Right cardiac atrium (tissue), 5 donors: ENCODE measurements around the gene POLR3G. TPM values are rescaled to one million over a fixed set of nuclear protein-coding genes. Genes with fewer than 3 reads are reported as not detected.

ENCODE experiments used
- ATAC-seq, 2 donors: fragments of 200-7000 bp; cut with Tn5 transposase; one replicate each; pipeline versions ENCODE4 v1.8.0 to v1.9.1; 2020; ENCODE audit warnings: moderate library complexity in 2 of 2, mild to moderate bottlenecking in 1 of 2
- DNase-seq, 3 donors: peaks; one replicate each; pipeline ENCODE4 v3.0.0-alpha.2; 2020
- H3K27ac ChIP-seq: one replicate; pipeline ENCODE4 v1.5.1; 2013; ENCODE audit warnings: mild to moderate bottlenecking, low read length, control low read depth, moderate library complexity
- H3K27me3 ChIP-seq: one replicate; pipeline ENCODE4 v1.6.1; 2013; ENCODE audit not compliant: control insufficient read depth, insufficient read depth
- H3K4me1 ChIP-seq: one replicate; pipeline ENCODE4 v1.6.1; 2013; ENCODE audit warnings: low read length; ENCODE audit not compliant: control insufficient read depth, insufficient read depth
- H3K4me3 ChIP-seq: one replicate; pipeline ENCODE4 v1.5.1; 2013; ENCODE audit warnings: low read length, control low read depth
- H3K9me3 ChIP-seq: one replicate; pipeline ENCODE4 v1.6.1; 2013; ENCODE audit warnings: low read length; ENCODE audit not compliant: control insufficient read depth
- WGBS: extraction: QIAGEN DNeasy Blood & Tissue Kit; methylation state at CpG from one replicate; pipeline ENCODE4 v1.1.7; 2013; 5-methylcytosine and 5-hydroxymethylcytosine counted together
- intact Hi-C, 4 donors: fragments of 100-400 bp; cut with DNase I; formaldehyde crosslinking; loops; one replicate each; pipeline versions ENCODE4 v1.11.0 to v1.14.0; 2022 to 2023
- polyA plus RNA-seq: library from polyadenylated mRNA; stranded (reverse); fragments of 200-250 nt; gene quantifications from one replicate; pipeline ENCODE4 v1.2.3, GENCODE V29; 2013
- total RNA-seq, 4 donors: library from RNA; stranded (reverse); fragmentation: NEBNext Ultra II Directional; extraction: Animal tissue kit (Norgen Biotek cat#: 25700); gene quantifications; one replicate each; pipeline ENCODE4 v1.2.1, GENCODE V29; 2021
- donor health status: healthy with polysubstance abuse.
- donor health status: DM: no; HTN: yes; CAD: no.
- donor health status: DM: no; HTN: no; CAD: no.
- donor health status: DM: no; HTN: yes; CAD: no; lungs with severe emphysema.
- donor health status: DM: yes; HTN: yes; CAD: no.

The POLR3G gene
- total and polyA plus RNA-seq, 5 donors: 0.52 to 1.4 (median 0.96) TPM

DNA sequence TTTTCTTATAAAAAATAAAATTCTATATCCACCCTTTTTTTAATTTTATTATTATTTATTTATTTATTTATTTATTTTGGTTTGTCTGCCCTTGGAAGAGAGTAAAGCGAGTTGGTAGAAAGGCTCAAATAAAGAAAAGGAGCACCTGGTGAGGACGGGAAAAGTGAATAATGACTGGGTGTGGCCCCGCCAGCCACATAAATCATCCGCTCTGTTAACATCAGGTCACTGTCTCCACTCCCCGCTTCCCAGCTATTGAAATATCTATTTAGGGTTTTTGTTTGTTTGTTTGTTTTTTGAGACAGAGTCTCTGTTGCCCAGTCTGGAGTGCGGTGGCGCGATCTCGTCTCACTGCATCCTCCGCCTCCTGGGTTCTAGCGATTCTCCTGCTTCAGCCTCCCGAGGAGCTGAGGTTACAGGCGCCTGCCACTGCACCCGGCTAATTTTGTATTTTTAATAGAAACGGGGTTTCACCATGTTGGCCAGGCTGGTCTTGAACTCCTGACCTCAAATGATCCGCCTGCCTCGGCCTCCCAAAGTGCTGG lies 844 bp downstream of the POLR3G start:
- no peak for ATAC-seq

GRCh38 chr5:90476391-90476790 lies 1.7 kb downstream of the POLR3G start:
- ATAC-seq: no peak
- intact Hi-C loops: loop anchor here in 1 of 4 donors (10.0 kb wide), 1 partner anchor 48 kb away; the partner anchor contains the start of gene LYSMD3
- WGBS: 86% methylated on average over 3 of the region's 3 CpGs

More for the DNA sequence above, 844 bp downstream of the POLR3G start:
- H3K27me3 ChIP-seq: no peaks in the 10 kb centered on the region
- H3K4me1 ChIP-seq: no peaks in the 10 kb centered on the region
- DNase-seq: no peak
- intact Hi-C loops: loop anchor here in 1 of 4 donors (10.0 kb wide), 1 partner anchor 49 kb away; the partner anchor contains the start of gene LYSMD3
- H3K9me3 ChIP-seq: no peaks in the 10 kb centered on the region
- no peak overlapping the region for H3K4me3 ChIP-seq
- H3K27ac ChIP-seq: no peak overlapping the region
- WGBS: 67% methylated on average over 17 of the region's 17 CpGs

DNA sequence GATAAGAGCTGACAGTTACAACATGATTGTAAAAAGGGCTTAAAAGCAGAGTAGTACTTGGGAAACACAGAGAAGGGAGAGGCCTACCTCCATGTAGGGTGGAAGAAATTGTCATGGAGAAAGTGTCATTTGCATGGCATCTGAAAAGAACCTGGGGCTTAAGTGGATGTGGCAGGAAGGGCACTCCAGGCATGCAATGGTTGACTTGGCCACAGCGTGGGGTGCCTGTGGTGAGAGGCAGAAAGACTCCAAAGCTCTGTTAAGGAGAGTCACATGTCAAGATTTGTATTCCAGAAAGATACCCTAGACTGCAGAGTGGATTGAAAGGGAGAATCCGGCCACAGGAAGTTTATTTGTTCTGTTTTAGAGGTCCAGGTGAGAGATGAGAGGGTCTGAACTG lies 2.4 kb downstream of the POLR3G start:
- ATAC-seq: no peak
- no peak for DNase-seq
- Histone ChIP-seq H3K4me3 (no peak overlapping the region), H3K4me1 (no peaks in the 10 kb centered on the region), H3K9me3 (no peaks in the 10 kb centered on the region), H3K27ac (no peak overlapping the region), H3K27me3 (no peaks in the 10 kb centered on the region)
- intact Hi-C loops: loop anchor here in 1 of 4 donors (10.0 kb wide), 1 partner anchor 48 kb away; the partner anchor contains the start of gene LYSMD3
- 53% methylated on average over 2 of the region's 2 CpGs for WGBS

More at GRCh38 chr5:90476391-90476790, 1.7 kb downstream of the POLR3G start:
- H3K4me1 ChIP-seq: no peaks in the 10 kb centered on the region
- no peak for DNase-seq
- no peak overlapping the region for H3K4me3 ChIP-seq
- no peak overlapping the region for H3K27ac ChIP-seq
- no peaks in the 10 kb centered on the region for H3K27me3 ChIP-seq
- H3K9me3 ChIP-seq: no peaks in the 10 kb centered on the region

DNA sequence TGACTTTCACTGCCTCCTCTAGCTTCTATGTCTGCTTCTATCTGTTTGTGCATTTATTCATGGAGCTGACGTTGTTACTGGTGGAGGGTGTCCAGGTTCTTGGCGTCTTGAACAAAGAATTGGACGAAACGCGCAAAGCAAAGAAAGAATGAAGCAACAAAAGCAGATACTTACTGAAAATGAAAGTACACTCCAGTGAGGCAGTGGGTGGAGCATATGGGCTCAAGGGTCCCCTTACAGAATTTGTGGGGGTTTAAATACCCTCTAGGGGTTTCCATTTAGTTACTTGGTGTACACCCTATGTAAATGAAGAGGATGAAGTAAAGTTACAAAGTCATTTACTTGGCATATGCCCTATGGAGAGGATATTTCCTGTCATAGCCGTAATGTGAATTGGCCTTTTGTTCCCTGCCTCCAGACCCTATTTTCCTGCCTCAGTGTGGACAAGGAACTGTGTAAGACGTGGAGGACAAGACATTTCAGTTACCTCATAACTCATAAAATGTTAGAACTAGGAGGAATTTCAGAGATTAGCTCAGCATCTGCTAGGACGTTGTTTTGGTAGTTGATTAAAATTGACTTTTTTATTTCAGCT lies 3.1 kb downstream of the POLR3G start:
- Histone ChIP-seq H3K4me1 (no peaks in the 10 kb centered on the region), H3K27me3 (no peaks in the 10 kb centered on the region), H3K27ac (no peak overlapping the region), H3K9me3 (no peaks in the 10 kb centered on the region), H3K4me3 (no peak overlapping the region)
- DNase-seq (no peak), ATAC-seq (no peak)
- intact Hi-C loops: loop anchor here in 1 of 4 donors (10.0 kb wide), 1 partner anchor 47 kb away; the partner anchor contains the start of gene LYSMD3
- 75% methylated on average over 8 of the region's 8 CpGs for WGBS

DNA sequence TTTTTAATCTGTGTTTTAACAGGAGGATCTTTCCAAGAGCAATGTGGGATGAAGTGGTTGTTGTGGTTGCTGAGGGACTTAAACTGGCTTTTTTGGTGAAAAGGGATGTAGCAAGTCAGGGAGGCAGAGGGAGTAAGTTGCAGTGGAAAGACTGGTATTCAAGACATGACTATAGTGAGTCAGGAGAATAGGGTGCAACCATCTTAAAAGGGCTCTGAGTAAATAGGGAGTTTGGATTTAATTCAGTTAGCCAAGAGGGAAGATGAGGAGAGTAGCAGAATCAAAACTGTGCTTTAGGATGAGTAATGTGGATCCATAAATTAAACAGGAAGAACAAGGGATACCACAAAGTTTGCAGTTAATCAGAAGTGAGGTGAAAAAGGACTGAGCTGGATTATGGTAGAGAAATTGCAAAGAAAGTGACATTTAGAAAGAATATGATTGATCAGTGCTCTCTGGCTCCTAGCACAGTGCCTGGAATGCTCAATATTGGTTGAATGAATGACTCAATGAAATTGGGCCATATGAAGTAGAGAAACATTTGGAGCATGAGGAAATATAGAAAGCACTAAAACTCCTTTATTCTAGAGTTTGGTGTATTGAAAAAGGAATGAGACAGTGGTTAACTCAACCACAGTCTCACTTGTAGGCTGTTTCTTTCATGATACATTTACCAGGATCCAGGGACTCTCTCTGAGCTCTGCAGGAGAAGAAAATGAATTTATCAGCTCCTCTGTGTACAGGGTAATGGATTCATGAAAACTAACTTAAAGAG lies 5.1 kb downstream of the POLR3G start:
- ATAC-seq (no peak), DNase-seq (no peak)
- Histone ChIP-seq H3K27ac (no peak overlapping the region), H3K4me3 (no peak overlapping the region), H3K9me3 (no peaks in the 10 kb centered on the region), H3K4me1 (no peaks in the 10 kb centered on the region), H3K27me3 (no peaks in the 10 kb centered on the region)
- intact Hi-C loops: loop anchor here in 1 of 4 donors (10.0 kb wide), 1 partner anchor 45 kb away; the partner anchor contains the start of gene LYSMD3

GRCh38 chr5:90480699-90481098 lies 6.0 kb downstream of the POLR3G start:
- intact Hi-C loops: no loop called here
- no peaks in the 10 kb centered on the region for H3K9me3 ChIP-seq
- H3K4me1 ChIP-seq: no peaks in the 10 kb centered on the region
- H3K4me3 ChIP-seq: no peak overlapping the region
- no peak for ATAC-seq
- DNase-seq: no peak
- no peaks in the 10 kb centered on the region for H3K27me3 ChIP-seq
- H3K27ac ChIP-seq: no peak overlapping the region
- WGBS: 84% methylated on average over 1 of the region's 1 CpG

- no peaks in the 10 kb centered on the region for H3K9me3 ChIP-seq
- DNase-seq (no peak), ATAC-seq (no peak)
- no peak overlapping the region for H3K27ac ChIP-seq
- WGBS: 87% methylated on average over 8 of the region's 8 CpGs
- no peaks in the 10 kb centered on the region for H3K4me1 ChIP-seq
- no peak overlapping the region for H3K4me3 ChIP-seq
- no peaks in the 10 kb centered on the region for H3K27me3 ChIP-seq
- intact Hi-C loops: no loop called here
Measured at GRCh38 chr5:90483206-90483605, 8.5 kb downstream of the POLR3G start.

DNA sequence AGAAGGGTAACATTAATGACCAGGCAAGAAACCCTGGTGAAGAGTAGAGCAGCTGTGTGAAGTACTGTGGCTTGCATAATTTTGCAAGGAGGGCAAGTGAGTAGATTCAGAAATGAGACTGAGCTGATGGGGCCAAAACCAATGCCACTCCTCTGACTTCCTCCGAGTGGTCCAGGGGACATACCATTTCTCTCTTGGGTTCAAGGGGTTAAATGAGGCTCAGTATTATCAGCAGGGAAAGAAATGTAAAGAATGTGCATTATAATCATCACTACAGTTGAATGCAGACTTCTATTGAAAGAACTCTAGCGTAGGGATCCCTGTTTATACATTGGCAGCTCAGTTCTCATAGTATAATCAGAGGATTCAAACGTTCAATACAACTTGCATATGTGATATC lies 9.9 kb downstream of the POLR3G start:
- no peak overlapping the region for H3K27ac ChIP-seq
- no peaks in the 10 kb centered on the region for H3K9me3 ChIP-seq
- ATAC-seq (no peak), DNase-seq (no peak)
- intact Hi-C loops: no loop called here
- WGBS: 42% methylated on average over 3 of the region's 3 CpGs
- no peak overlapping the region for H3K4me3 ChIP-seq
- no peaks in the 10 kb centered on the region for H3K4me1 ChIP-seq
- no peaks in the 10 kb centered on the region for H3K27me3 ChIP-seq

GRCh38 chr5:90488791-90489190 lies 14.1 kb downstream of the POLR3G start:
- Histone ChIP-seq H3K9me3 (no peaks in the 10 kb centered on the region), H3K27me3 (no peaks in the 10 kb centered on the region), H3K4me1 (no peaks in the 10 kb centered on the region), H3K4me3 (no peak overlapping the region), H3K27ac (no peak overlapping the region)
- DNase-seq: no peak
- WGBS: 43% methylated on average over 2 of the region's 2 CpGs
- no peak for ATAC-seq
- intact Hi-C loops: no loop called here

GRCh38 chr5:90494043-90494442 lies 19.4 kb downstream of the POLR3G start:
- Histone ChIP-seq H3K27ac (no peak overlapping the region), H3K4me1 (no peaks in the 10 kb centered on the region), H3K4me3 (no peak overlapping the region), H3K27me3 (no peaks in the 10 kb centered on the region), H3K9me3 (no peaks in the 10 kb centered on the region)
- DNase-seq (no peak), ATAC-seq (no peak)
- intact Hi-C loops: no loop called here

GRCh38 chr5:90495146-90495545 lies 20.5 kb downstream of the POLR3G start:
- Histone ChIP-seq H3K27me3 (no peaks in the 10 kb centered on the region), H3K4me3 (no peak overlapping the region), H3K4me1 (no peaks in the 10 kb centered on the region), H3K27ac (no peak overlapping the region), H3K9me3 (no peaks in the 10 kb centered on the region)
- DNase-seq (no peak), ATAC-seq (no peak)
- intact Hi-C loops: no loop called here
- 91% methylated on average over 1 of the region's 1 CpG for WGBS
